H1 (cell line): ENCODE results near the gene SLC12A8. TPM values are rescaled to one million over a fixed set of nuclear protein-coding genes. Genes with fewer than 3 reads are reported as not detected.

ENCODE experiments used
- CTCF ChIA-PET: fragments of 300-600 bp; sonication (Branson Sonifier 250); formaldehyde crosslinking; loops from one replicate; lab custom pipeline; 2021; ENCODE audit not compliant: partially characterized antibody; lab: Charles Lee
- POLR2A ChIA-PET: fragments of 300-600 bp; sonication (Branson Sonifier 250); formaldehyde crosslinking; loops from one replicate; lab custom pipeline; 2021; ENCODE audit warnings: inconsistent platforms; ENCODE audit not compliant: partially characterized antibody; lab: Charles Lee
- DNase-seq, 2 experiments: peaks; one replicate each; pipeline versions ENCODE4 v3.0.0 to v3.0.0-alpha.2; 2010 to 2022; ENCODE audit warnings: low spot score in 2 of 2, low read depth in 1 of 2, mixed read lengths in 1 of 2
- FAIRE-seq: peaks from 2 replicates; lab custom pipeline; 2011; peaks lifted over from hg19 to GRCh38; lab: Jason Lieb, UNC
- H2AFZ ChIP-seq: 2 replicates; pipeline ENCODE4 v1.8.1; 2012; ENCODE audit warnings: low read length, inconsistent platforms
- H2AK5ac ChIP-seq: 2 replicates; pipeline ENCODE4 v1.6.1; 2013; ENCODE audit warnings: low read depth, low read length
- H2BK120ac ChIP-seq: replicated peaks from 2 replicates; pipeline ENCODE3; 2013; ENCODE audit warnings: low read depth, low read length, inconsistent platforms
- H2BK12ac ChIP-seq: 2 replicates; pipeline ENCODE4 v1.6.1; 2013; ENCODE audit warnings: low read depth, low read length
- H2BK15ac ChIP-seq: 2 replicates; pipeline ENCODE4 v1.6.1; 2013; ENCODE audit warnings: low read length
- H2BK20ac ChIP-seq: 2 replicates; pipeline ENCODE4 v1.6.1; 2013; ENCODE audit warnings: low read length
- H2BK5ac ChIP-seq: 2 replicates; pipeline ENCODE4 v1.6.1; 2013; ENCODE audit warnings: low read depth, low read length
- H3K14ac ChIP-seq: 2 replicates; pipeline ENCODE4 v1.6.1; 2013; ENCODE audit warnings: inconsistent platforms; ENCODE audit not compliant: insufficient read length
- H3K18ac ChIP-seq: 2 replicates; pipeline ENCODE4 v1.6.1; 2013; ENCODE audit warnings: low read length; ENCODE audit errors: extremely low read depth
- H3K23ac ChIP-seq: 2 replicates; pipeline ENCODE4 v1.6.1; 2013; ENCODE audit warnings: inconsistent platforms; ENCODE audit not compliant: insufficient read length
- H3K23me2 ChIP-seq: 2 replicates; pipeline ENCODE4 v1.6.1; 2013; ENCODE audit warnings: low read depth, low read length
- H3K27ac ChIP-seq: 2 replicates; pipeline ENCODE4 v1.6.1; 2011; ENCODE audit warnings: low read depth, low read length, inconsistent platforms
- H3K27me3 ChIP-seq, 4 experiments: replicated peaks in 1 of 4; 1 replicate in 1 of 4; 2 replicates in 3 of 4; pipeline versions ENCODE4 v1.6.1 to v1.8.1; 2011 to 2013; ENCODE audit warnings: low read length in 3 of 4, mild to moderate bottlenecking in 3 of 4, inconsistent platforms in 2 of 4, mixed read lengths in 2 of 4, moderate library complexity in 1 of 4; ENCODE audit not compliant: control insufficient read depth in 3 of 4, insufficient read depth in 3 of 4; ENCODE audit errors: extremely low read depth in 1 of 4
- H3K36me3 ChIP-seq, 4 experiments: 2 replicates each; pipeline versions ENCODE4 v1.6.1 to v1.8.1; 2011 to 2013; ENCODE audit warnings: mild to moderate bottlenecking in 4 of 4, low read length in 3 of 4, moderate library complexity in 2 of 4, control low read depth in 1 of 4, inconsistent platforms in 1 of 4; ENCODE audit not compliant: insufficient read depth in 4 of 4, control insufficient read depth in 2 of 4
- H3K4ac ChIP-seq: replicated peaks from 2 replicates; pipeline ENCODE3; 2013; ENCODE audit warnings: low read length, low read depth, mixed read lengths, inconsistent platforms; ENCODE audit not compliant: insufficient read length
- H3K4me1 ChIP-seq, 4 experiments: replicated peaks in 1 of 4; 1 replicate in 1 of 4; 2 replicates in 3 of 4; pipeline versions ENCODE4 v1.6.1 to v1.8.1; 2011 to 2013; ENCODE audit warnings: low read length in 3 of 4, inconsistent platforms in 2 of 4, mixed read lengths in 1 of 4; ENCODE audit not compliant: insufficient read depth in 4 of 4, control insufficient read depth in 3 of 4
- H3K4me2 ChIP-seq, 2 experiments: 2 replicates each; pipeline versions ENCODE4 v1.6.1 to v1.8.1; 2011 to 2013; ENCODE audit warnings: low read depth in 2 of 2, low read length in 2 of 2, control low read depth in 1 of 2, inconsistent platforms in 1 of 2, mild to moderate bottlenecking in 1 of 2; ENCODE audit not compliant: insufficient read depth in 1 of 2
- H3K4me3 ChIP-seq, 4 experiments: fragments of 200-600, 300-600 bp in 1 of 4; sonication (generic), shearing (Covaris generic), sonication (Bioruptor Twin) in 1 of 4; 2 replicates each; pipeline versions ENCODE4 v1.5.1 to v1.8.1; 2011 to 2016; ENCODE audit warnings: low read length in 4 of 4, low read depth in 3 of 4, control low read depth in 2 of 4, inconsistent platforms in 2 of 4, mild to moderate bottlenecking in 2 of 4, mixed read lengths in 1 of 4, moderate library complexity in 1 of 4; ENCODE audit not compliant: insufficient read depth in 2 of 4; ENCODE audit errors: extremely low read depth in 1 of 4
- H3K56ac ChIP-seq: replicated peaks from 2 replicates; pipeline ENCODE3; 2013; ENCODE audit warnings: low read depth, mild to moderate bottlenecking, mixed read lengths, low read length, inconsistent platforms; ENCODE audit not compliant: insufficient read length
- H3K79me1 ChIP-seq: 2 replicates; pipeline ENCODE4 v1.6.1; 2013; ENCODE audit warnings: low read depth, low read length, control low read depth
- H3K79me2 ChIP-seq, 2 experiments: 2 replicates each; pipeline versions ENCODE4 v1.6.1 to v1.8.1; 2012 to 2013; ENCODE audit warnings: low read length in 2 of 2, mild to moderate bottlenecking in 2 of 2, inconsistent platforms in 1 of 2; ENCODE audit not compliant: insufficient read depth in 2 of 2, control insufficient read depth in 1 of 2
- H3K9ac ChIP-seq, 4 experiments: replicated peaks in 1 of 4; 1 replicate in 1 of 4; 2 replicates in 3 of 4; pipeline versions ENCODE4 v1.6.1 to v1.8.1; 2011 to 2013; ENCODE audit warnings: low read depth in 3 of 4, low read length in 3 of 4, control low read depth in 2 of 4, mild to moderate bottlenecking in 2 of 4, moderate library complexity in 2 of 4, inconsistent platforms in 1 of 4; ENCODE audit errors: extremely low read depth in 1 of 4
- H3K9me3 ChIP-seq, 2 experiments: 2 replicates each; pipeline versions ENCODE4 v1.6.1 to v1.8.1; 2012 to 2013; ENCODE audit warnings: mild to moderate bottlenecking in 2 of 2, moderate library complexity in 2 of 2, control low read depth in 1 of 2, inconsistent platforms in 1 of 2, low read depth in 1 of 2, low read length in 1 of 2, mixed read lengths in 1 of 2; ENCODE audit not compliant: insufficient read depth in 2 of 2
- H4K20me1 ChIP-seq, 2 experiments: replicated peaks in 1 of 2; 2 replicates each; pipeline versions ENCODE3 to v1.8.1; 2011 to 2013; ENCODE audit warnings: inconsistent platforms in 2 of 2, low read length in 2 of 2, mild to moderate bottlenecking in 1 of 2; ENCODE audit not compliant: insufficient read depth in 2 of 2, control insufficient read depth in 1 of 2
- H4K5ac ChIP-seq: 2 replicates; pipeline ENCODE4 v1.6.1; 2013; ENCODE audit warnings: low read length, low read depth, mixed read lengths, inconsistent platforms; ENCODE audit not compliant: insufficient read length
- H4K8ac ChIP-seq: 2 replicates; pipeline ENCODE4 v1.8.0; 2013; ENCODE audit warnings: mild to moderate bottlenecking, moderate library complexity, low read length, inconsistent platforms; ENCODE audit not compliant: insufficient read depth; ENCODE audit errors: extremely low read depth
- H4K91ac ChIP-seq: replicated peaks from 2 replicates; pipeline ENCODE3; 2013; ENCODE audit warnings: low read length, mixed read lengths, inconsistent platforms; ENCODE audit not compliant: insufficient read length
- ASH2L ChIP-seq: fragments of 200-600, 300-600 bp; sonication (generic); IDR thresholded peaks from one replicate; pipeline ENCODE4 v1.7.1; 2017; ENCODE audit warnings: low read length
- BCL11A ChIP-seq, 2 experiments: IDR thresholded peaks; one replicate each; pipeline ENCODE4 v1.6.1; 2011; ENCODE audit warnings: low read depth in 2 of 2, low read length in 2 of 2, mild to moderate bottlenecking in 2 of 2
- BRCA1 ChIP-seq: IDR thresholded peaks from 2 replicates; pipeline ENCODE4 v1.6.1; 2012; ENCODE audit warnings: low read depth, low read length, improper control_type of control experiment
- CBX5 ChIP-seq: fragments of 300-800, 300-1000 bp; sonication (generic); IDR thresholded peaks from 2 replicates; pipeline ENCODE4 v1.7.1; 2016; ENCODE audit warnings: antibody characterized with exemption, low read length, low read depth
- HDAC2 ChIP-seq, 2 experiments: fragments of 300-600 bp in 1 of 2; sonication (generic) in 1 of 2; IDR thresholded peaks; 2 replicates each; pipeline ENCODE4 v1.6.1; 2011 to 2012; ENCODE audit warnings: low read depth in 2 of 2, low read length in 2 of 2, mild to moderate bottlenecking in 2 of 2, moderate library complexity in 2 of 2, borderline replicate concordance in 1 of 2, inconsistent platforms in 1 of 2
- HDAC6 ChIP-seq: IDR thresholded peaks from one replicate; pipeline ENCODE4 v1.7.1; 2012; ENCODE audit warnings: low read depth, mild to moderate bottlenecking, inconsistent platforms, low read length, moderate library complexity
- KDM1A ChIP-seq: fragments of 200-600, 300-600 bp; sonication (generic); IDR thresholded peaks from 2 replicates; pipeline ENCODE4 v1.7.1; 2016; ENCODE audit warnings: mild to moderate bottlenecking, low read length, borderline replicate concordance
- SUZ12 ChIP-seq: fragments of 200-600 bp; sonication (generic); IDR thresholded peaks from 2 replicates; pipeline ENCODE4 v1.6.1; 2012; ENCODE audit warnings: mild to moderate bottlenecking, inconsistent platforms, low read length, moderate library complexity, mixed read lengths
- whole genome bisulfite sequencing, 2 experiments: shearing (Covaris generic) in 1 of 2; methylation state at CpG; one replicate each; pipeline versions ENCODE4 v1.1.6 to v1.1.7; 2013 to 2015; ENCODE audit warnings: low lambda C conversion rate in 2 of 2, mixed read lengths in 2 of 2, inconsistent platforms in 1 of 2, low coverage in 1 of 2, missing lambda C conversion rate in 1 of 2; ENCODE audit not compliant: insufficient replicate concordance in 2 of 2, insufficient coverage in 1 of 2, insufficient read length in 1 of 2; ENCODE audit errors: extremely low coverage in 1 of 2, missing lambda C conversion rate in 1 of 2; 5-methylcytosine and 5-hydroxymethylcytosine counted together
- polyA plus RNA-seq, 7 experiments: library from polyadenylated mRNA; depleted of rRNA in 3 of 7; stranded (reverse) in 5 of 7; unstranded in 2 of 7; fragments of >200 nt in 5 of 7; fragments of 200-250 nt in 2 of 7; gene quantifications; 1 replicate in 5 of 7; 2 replicates in 1 of 7; 4 replicates in 1 of 7; pipeline versions ENCODE4 v1.2.1 to v1.2.3, GENCODE V29; 2011 to 2013; ENCODE audit warnings: missing spikeins in 2 of 7, mixed read lengths in 2 of 7
- total RNA-seq: library from RNA; stranded (reverse); fragmentation: NEBNext Ultra II Directional; extraction: Animal tissue kit (Norgen Biotek cat#: 25700); gene quantifications from 2 replicates; pipeline ENCODE4 v1.2.1, GENCODE V29; 2021

The SLC12A8 gene
- total and polyA plus RNA-seq, 2 of the 8 experiments (the other 6 are each of a cell fraction or from before 2014, with no cell fraction given) = 13.7 to 14.4 TPM

GRCh38 chr3:125048282-125048681 lies 164.3 kb downstream of the SLC12A8 start:
- Histone ChIP-seq H3K23me2 (no peaks in the 10 kb centered on the region), H2AK5ac (no peak overlapping the region), H2BK12ac (no peak overlapping the region), H2BK120ac (no peak overlapping the region), H3K4ac (no peak overlapping the region), H4K91ac (no peak overlapping the region), H3K4me2 (no peak overlapping the region), H3K14ac (no peak overlapping the region), H2AFZ (no peak overlapping the region), H4K8ac (no peak overlapping the region), H3K18ac (no peak overlapping the region), H3K56ac (no peak overlapping the region), H3K9me3 (no peaks in the 10 kb centered on the region), H4K20me1 (no peaks in the 10 kb centered on the region), H3K79me2 (no peaks in the 10 kb centered on the region), H2BK15ac (no peak overlapping the region), H3K79me1 (peaks cover 3% of the 10 kb centered on the region; the same call in 1 of the 2 replicates), H3K4me3 (no peak overlapping the region), H4K5ac (no peak overlapping the region), H3K27ac (no peak overlapping the region), H3K27me3 (no peaks in the 10 kb centered on the region; a peak in 1 of 7 replicates), H2BK20ac (no peak overlapping the region), H2BK5ac (no peak overlapping the region), H3K4me1 (peaks cover 14 to 26% (median 24%) of the 10 kb centered on the region in 4 experiments), H3K9ac (no peak overlapping the region), H3K23ac (no peak overlapping the region), H3K36me3 (no peaks in the 10 kb centered on the region)
- no peak for TF ChIP-seq HDAC6
- no peak for TF ChIP-seq BCL11A (IDR thresholded peaks at IDR 0.05; ENCODE audit: low read depth in 2 of 2, low read length in 2 of 2)
- no peak for TF ChIP-seq CBX5
- no peak for TF ChIP-seq BRCA1
- no peak for TF ChIP-seq KDM1A
- TF ChIP-seq HDAC2 (IDR thresholded peaks at IDR 0.05; ENCODE audit: borderline replicate concordance in 1 of 2, low read depth in 2 of 2, low read length in 2 of 2) = no peak
- TF ChIP-seq SUZ12 = no peak
- no peak for TF ChIP-seq ASH2L
- FAIRE-seq (no peak), DNase-seq (no peak)
- ChIA-PET CTCF (interaction anchor here (1.1 to 1.7 kb wide), 5 partner anchors 16 to 102 kb away, joined by 3 to 6 read pairs (median 4); no protein-coding TSS in a partner anchor), POLR2A (no interaction called here)
- WGBS, 2 experiments = 95% methylated on average over 3 of the region's 3 CpGs; no CpG with 5 or more reads in 1 of the 2 experiments
